Measurements from ENCODE around the gene HIVEP3.
A peak's percentile ranks its signal among the peaks of the same experiment; 100 is the strongest.

DNA sequence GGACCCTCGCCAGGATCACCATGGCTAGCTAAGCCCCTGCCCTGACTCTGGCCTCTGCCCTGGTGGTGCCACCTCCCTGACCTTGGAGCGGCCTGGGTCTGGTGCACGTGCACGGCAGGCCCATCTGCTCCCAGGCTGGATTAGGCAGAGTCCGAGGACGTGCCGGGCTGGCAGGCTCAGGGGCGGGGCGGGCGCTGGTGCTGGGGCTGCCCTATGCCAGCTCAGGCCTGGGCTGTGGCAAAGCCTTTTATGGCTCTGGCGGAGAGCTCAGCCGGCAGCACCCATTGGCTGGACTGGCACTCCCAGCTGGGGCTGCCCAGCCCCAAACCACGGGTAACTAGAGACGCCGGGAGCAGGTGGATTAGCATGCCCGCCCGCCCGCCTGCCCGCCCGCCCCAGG, 417.1 kb downstream of the HIVEP3 start:
- TF ChIP-seq, protein P1, sequence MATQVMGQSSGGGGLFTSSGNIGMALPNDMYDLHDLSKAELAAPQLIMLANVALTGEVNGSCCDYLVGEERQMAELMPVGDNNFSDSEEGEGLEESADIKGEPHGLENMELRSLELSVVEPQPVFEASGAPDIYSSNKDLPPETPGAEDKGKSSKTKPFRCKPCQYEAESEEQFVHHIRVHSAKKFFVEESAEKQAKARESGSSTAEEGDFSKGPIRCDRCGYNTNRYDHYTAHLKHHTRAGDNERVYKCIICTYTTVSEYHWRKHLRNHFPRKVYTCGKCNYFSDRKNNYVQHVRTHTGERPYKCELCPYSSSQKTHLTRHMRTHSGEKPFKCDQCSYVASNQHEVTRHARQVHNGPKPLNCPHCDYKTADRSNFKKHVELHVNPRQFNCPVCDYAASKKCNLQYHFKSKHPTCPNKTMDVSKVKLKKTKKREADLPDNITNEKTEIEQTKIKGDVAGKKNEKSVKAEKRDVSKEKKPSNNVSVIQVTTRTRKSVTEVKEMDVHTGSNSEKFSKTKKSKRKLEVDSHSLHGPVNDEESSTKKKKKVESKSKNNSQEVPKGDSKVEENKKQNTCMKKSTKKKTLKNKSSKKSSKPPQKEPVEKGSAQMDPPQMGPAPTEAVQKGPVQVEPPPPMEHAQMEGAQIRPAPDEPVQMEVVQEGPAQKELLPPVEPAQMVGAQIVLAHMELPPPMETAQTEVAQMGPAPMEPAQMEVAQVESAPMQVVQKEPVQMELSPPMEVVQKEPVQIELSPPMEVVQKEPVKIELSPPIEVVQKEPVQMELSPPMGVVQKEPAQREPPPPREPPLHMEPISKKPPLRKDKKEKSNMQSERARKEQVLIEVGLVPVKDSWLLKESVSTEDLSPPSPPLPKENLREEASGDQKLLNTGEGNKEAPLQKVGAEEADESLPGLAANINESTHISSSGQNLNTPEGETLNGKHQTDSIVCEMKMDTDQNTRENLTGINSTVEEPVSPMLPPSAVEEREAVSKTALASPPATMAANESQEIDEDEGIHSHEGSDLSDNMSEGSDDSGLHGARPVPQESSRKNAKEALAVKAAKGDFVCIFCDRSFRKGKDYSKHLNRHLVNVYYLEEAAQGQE (IDR thresholded peaks at IDR 0.05; ENCODE audit: low read depth) = no peak
- TF ChIP-seq FOXM1 (IDR thresholded peaks at IDR 0.05; ENCODE audit: borderline replicate concordance, low read depth) (peak; percentile 46; the same call in 1 of the 2 replicates), RAD21 (IDR thresholded peaks at IDR 0.05; ENCODE audit: low read depth) (no peak), CEBPB (IDR thresholded peaks at IDR 0.05) (no peak), CREB1 (IDR thresholded peaks at IDR 0.05; ENCODE audit: low read depth) (no peak), TAF1 (IDR thresholded peaks at IDR 0.05; ENCODE audit: low read depth) (no peak), EP300 (IDR thresholded peaks at IDR 0.05; ENCODE audit: borderline replicate concordance) (peak; percentile 56; the same call in 1 of the 2 replicates), YY1 (IDR thresholded peaks at IDR 0.05; ENCODE audit: low read depth) (no peak), NFIC (IDR thresholded peaks at IDR 0.05) (peak; percentile 34; the same call in 1 of the 2 replicates), ZBTB7A (IDR thresholded peaks at IDR 0.05; ENCODE audit: low read depth) (no peak)
- TF ChIP-seq, protein P2, sequence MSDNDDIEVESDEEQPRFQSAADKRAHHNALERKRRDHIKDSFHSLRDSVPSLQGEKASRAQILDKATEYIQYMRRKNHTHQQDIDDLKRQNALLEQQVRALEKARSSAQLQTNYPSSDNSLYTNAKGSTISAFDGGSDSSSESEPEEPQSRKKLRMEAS (IDR thresholded peaks at IDR 0.05) = peak; percentile 98
